HG03439 (cell line): Measurements from ENCODE around the gene CDC42SE1.
"Not testable (repeated sequence)": the region's sequence is repeated elsewhere in the genome, so short reads cannot be mapped to it uniquely, and the experiment has no call there.

Experiments used
- ATAC-seq: cut with Tn5 transposase; IDR thresholded peaks from one replicate; pipeline ENCODE4 v1.9.1; 2021; ENCODE audit warnings: mild to moderate bottlenecking, moderate library complexity; ENCODE audit not compliant: unreplicated experiment

CDC42SE1 gene

GRCh38 chr1:151059109-151060006 is at the start of gene CDC42SE1:
Gene CDC42SE1, minus strand, starts transcription at chr1:151059622. Its CDS starts 3,892 bp downstream, at chr1:151055730.
- ATAC-seq, result peak; percentile 75

- no peak for ATAC-seq
Observed at GRCh38 chr1:151108331-151108730, 48.9 kb upstream of the CDC42SE1 start.

- no peak for ATAC-seq
Observed at GRCh38 chr1:151106894-151107293, 47.5 kb upstream of the CDC42SE1 start.

- no peak for ATAC-seq
Observed at GRCh38 chr1:151104630-151105029, 45.2 kb upstream of the CDC42SE1 start.

GRCh38 chr1:151098126-151098525 is 38.7 kb upstream of the CDC42SE1 start:
- ATAC-seq, result no peak

- ATAC-seq, result not testable (repeated sequence)
Observed at GRCh38 chr1:151097426-151097825, 38.0 kb upstream of the CDC42SE1 start.

- no peak for ATAC-seq
Observed at GRCh38 chr1:151085953-151086559, 26.6 kb upstream of the CDC42SE1 start.

- no peak for ATAC-seq
Observed at GRCh38 chr1:151072224-151072623, 12.8 kb upstream of the CDC42SE1 start.

- ATAC-seq, result peak; percentile 75
Observed at GRCh38 chr1:151070474-151071276, 11.3 kb upstream of the CDC42SE1 start, which contains the start of gene GABPB2. Gene GABPB2, plus strand, starts transcription at chr1:151070761. Its CDS starts 17,429 bp downstream, at chr1:151088190.

- ATAC-seq, result no peak
Observed at GRCh38 chr1:151069103-151069486, 9.7 kb upstream of the CDC42SE1 start.

- no peak for ATAC-seq
Observed at GRCh38 chr1:151067185-151067584, 7.8 kb upstream of the CDC42SE1 start.

- no peak for ATAC-seq
Observed at GRCh38 chr1:151065089-151065645, 5.7 kb upstream of the CDC42SE1 start.

GRCh38 chr1:151062741-151063371 is 3.4 kb upstream of the CDC42SE1 start:
- no peak for ATAC-seq

GRCh38 chr1:151061704-151062103 is 2.3 kb upstream of the CDC42SE1 start:
- no peak for ATAC-seq

GRCh38 chr1:151060657-151061421 is 1.4 kb upstream of the CDC42SE1 start:
- ATAC-seq, result no peak

GRCh38 chr1:151060007-151060656 is 710 bp upstream of the CDC42SE1 start, which contains the start of gene MLLT11:
Gene MLLT11, plus strand, starts transcription at chr1:151060397. Its CDS starts 6,828 bp downstream, at chr1:151067225.
- no peak for ATAC-seq

- no peak for ATAC-seq
Observed at GRCh38 chr1:151058692-151059091, 730 bp downstream of the CDC42SE1 start.

- no peak for ATAC-seq
Observed at GRCh38 chr1:151056149-151056548, 3.3 kb downstream of the CDC42SE1 start.

- no peak for ATAC-seq
Observed at GRCh38 chr1:151055581-151055980, 3.8 kb downstream of the CDC42SE1 start.
